Mesothelial cell of epicardium (in vitro differentiated cells): ENCODE data around the gene SNX32. TPM values are rescaled to one million over a fixed set of nuclear protein-coding genes. Genes with fewer than 3 reads are reported as not detected.
A peak's percentile ranks its signal among the peaks of the same experiment; 100 is the strongest.

ENCODE experiments used
- DNase-seq, 2 experiments: peaks; one replicate each; pipeline ENCODE4 v3.0.0; 2021; ENCODE audit warnings: low spot score in 2 of 2; ENCODE audit not compliant: unreplicated experiment in 2 of 2
- H3K27ac Mint-ChIP-seq: 2 replicates; pipeline ENCODE4 v1.8.0; 2021; ENCODE audit warnings: mixed read lengths
- H3K27me3 Mint-ChIP-seq: 2 replicates; pipeline ENCODE4 v1.8.0; 2021; ENCODE audit warnings: low read depth, mixed read lengths
- H3K36me3 Mint-ChIP-seq: 2 replicates; pipeline ENCODE4 v1.8.0; 2021; ENCODE audit warnings: mixed read lengths
- H3K4me1 Mint-ChIP-seq: 2 replicates; pipeline ENCODE4 v1.8.0; 2021; ENCODE audit warnings: mixed read lengths
- H3K4me3 Mint-ChIP-seq: 2 replicates; pipeline ENCODE4 v1.8.0; 2021; ENCODE audit warnings: mild to moderate bottlenecking, moderate library complexity, mixed read lengths
- H3K9me3 Mint-ChIP-seq: 2 replicates; pipeline ENCODE4 v1.8.0; 2021; ENCODE audit warnings: mixed read lengths
- total RNA-seq: library from RNA; stranded (reverse); gene quantifications from 3 replicates; pipeline ENCODE4 v1.2.1, GENCODE V29; 2021
- TF ChIP-seq, protein P1 (sequence below): fragments of 200-600 bp; sonication (generic); IDR thresholded peaks from one replicate; pipeline ENCODE4 v1.5.0; 2021; ENCODE audit warnings: antibody characterized with exemption; ENCODE audit not compliant: unreplicated experiment

Gene SNX32
- total RNA-seq, 1 donor from 2014 or later = 10.7 TPM

DNA sequence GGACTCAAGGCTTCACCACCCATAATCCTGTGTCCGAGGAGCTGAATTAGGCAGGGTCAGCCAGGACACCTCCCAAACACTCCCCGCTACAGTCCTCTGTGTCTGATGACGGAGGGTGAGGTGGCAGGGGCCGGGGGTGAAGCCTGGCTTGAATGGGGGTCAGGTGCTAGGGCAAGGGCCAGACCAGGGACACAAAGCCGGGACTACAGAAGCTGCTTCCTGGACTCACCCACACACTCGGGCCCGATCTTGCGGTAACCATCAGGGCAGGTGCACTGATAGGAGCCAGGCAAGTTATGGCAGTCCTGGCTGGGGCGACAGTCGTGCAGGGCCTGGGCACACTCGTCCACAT, 36.5 kb downstream of the SNX32 start:
- TF ChIP-seq, protein P1, sequence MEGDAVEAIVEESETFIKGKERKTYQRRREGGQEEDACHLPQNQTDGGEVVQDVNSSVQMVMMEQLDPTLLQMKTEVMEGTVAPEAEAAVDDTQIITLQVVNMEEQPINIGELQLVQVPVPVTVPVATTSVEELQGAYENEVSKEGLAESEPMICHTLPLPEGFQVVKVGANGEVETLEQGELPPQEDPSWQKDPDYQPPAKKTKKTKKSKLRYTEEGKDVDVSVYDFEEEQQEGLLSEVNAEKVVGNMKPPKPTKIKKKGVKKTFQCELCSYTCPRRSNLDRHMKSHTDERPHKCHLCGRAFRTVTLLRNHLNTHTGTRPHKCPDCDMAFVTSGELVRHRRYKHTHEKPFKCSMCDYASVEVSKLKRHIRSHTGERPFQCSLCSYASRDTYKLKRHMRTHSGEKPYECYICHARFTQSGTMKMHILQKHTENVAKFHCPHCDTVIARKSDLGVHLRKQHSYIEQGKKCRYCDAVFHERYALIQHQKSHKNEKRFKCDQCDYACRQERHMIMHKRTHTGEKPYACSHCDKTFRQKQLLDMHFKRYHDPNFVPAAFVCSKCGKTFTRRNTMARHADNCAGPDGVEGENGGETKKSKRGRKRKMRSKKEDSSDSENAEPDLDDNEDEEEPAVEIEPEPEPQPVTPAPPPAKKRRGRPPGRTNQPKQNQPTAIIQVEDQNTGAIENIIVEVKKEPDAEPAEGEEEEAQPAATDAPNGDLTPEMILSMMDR = no peak
- peak overlapping the region; percentile 84 for H3K4me3 Mint-ChIP-seq
- no peaks in the 10 kb centered on the region for H3K27me3 Mint-ChIP-seq
- H3K4me1 Mint-ChIP-seq = peaks cover 20% of the 10 kb centered on the region
- no peak overlapping the region for H3K27ac Mint-ChIP-seq
- H3K9me3 Mint-ChIP-seq = no peaks in the 10 kb centered on the region
- H3K36me3 Mint-ChIP-seq = peaks cover 13% of the 10 kb centered on the region
- DNase-seq = no peak

DNA sequence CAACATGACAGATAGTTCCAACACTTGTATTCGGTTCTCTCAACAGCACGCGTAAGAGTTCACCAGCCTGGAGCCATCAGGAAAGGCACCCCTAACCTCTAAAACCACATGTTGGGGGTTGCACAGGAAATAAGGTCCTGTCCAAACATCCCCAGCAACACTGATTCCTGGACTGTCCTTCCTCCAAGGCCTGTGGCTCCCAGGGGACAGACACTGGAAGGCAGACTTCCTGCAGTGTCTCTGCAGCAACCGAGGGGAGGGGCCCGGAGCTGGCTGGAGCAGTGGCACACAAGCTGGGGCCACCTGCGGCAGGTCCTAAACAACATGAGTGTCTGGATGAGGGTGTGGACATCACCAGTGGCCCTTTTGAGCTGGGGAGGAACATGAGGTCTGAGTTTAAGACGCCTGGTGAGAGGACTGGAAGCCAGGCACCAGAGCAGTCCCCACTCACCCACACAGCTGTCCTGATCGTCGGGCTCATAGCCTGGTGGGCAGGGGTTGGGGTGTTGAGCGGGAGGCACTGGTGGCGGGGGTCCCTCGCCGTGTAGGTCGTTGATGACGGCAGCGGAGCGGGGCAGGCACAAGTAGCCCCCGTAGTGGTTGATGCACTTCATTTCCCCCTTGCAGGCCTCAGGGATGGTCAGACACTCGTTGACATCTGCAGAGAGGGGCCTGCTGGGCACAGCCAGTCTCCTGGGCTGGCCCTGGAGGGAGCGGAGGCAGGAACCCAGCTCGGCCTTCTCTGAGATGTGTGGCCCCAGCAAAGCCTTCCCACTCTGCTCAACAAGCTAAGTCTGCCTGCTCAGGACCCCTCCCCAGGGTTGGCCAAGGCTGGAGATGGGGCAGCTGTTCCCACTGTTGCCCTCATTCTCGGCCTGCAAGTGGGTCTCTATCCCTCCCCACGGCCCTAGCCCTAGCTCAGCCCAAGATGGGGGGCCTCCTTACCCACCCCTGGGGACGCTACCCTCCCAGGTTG, 37.2 kb downstream of the SNX32 start:
- Mint-ChIP-seq H3K4me3 (peak overlapping the region; percentile 84), H3K27ac (peak overlapping the region; percentile 92), H3K4me1 (peaks cover 20% of the 10 kb centered on the region), H3K27me3 (no peaks in the 10 kb centered on the region), H3K36me3 (peaks cover 13% of the 10 kb centered on the region), H3K9me3 (no peaks in the 10 kb centered on the region)
- DNase-seq = no peak
- TF ChIP-seq, protein P1 = no peak

DNA sequence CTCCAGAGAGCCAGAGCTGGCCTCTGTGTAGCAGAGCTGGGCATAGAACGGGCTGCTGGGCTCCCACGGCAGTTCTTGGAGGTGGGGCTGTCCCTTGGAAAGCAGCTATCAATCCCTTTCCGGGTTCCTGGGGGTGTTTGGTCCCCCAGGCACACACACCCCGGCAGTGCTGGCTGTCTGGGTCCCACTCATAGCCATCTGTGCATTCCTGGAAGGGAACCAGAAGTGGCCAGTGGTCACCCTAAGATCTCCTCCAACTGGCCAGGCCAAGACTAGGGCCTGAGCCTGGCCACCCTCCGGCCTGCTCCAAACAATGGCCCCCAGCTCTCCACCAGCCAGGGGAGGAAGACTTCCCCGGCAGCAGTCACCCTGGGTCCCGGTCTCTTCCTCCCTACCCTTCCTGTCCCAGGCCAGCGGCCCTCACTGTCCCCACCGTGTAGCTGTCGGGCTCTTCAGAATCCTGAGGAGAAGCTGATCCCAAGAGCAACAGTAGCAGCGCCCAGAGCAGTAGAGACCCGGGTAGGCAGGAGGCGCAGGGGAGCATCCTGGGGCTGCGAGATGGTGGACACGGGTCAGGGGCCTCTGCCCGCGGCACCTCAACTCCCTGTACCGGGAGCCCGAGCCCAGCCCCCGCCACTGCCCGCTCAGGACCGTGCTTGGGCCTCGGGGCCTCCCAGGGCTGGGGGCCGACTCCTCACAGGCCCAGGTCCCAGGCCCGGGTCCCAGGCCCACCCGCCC, 38.2 kb downstream of the SNX32 start:
- TF ChIP-seq, protein P1 = no peak
- peak overlapping the region; percentile 92 for H3K27ac Mint-ChIP-seq
- no peaks in the 10 kb centered on the region for H3K9me3 Mint-ChIP-seq
- H3K4me1 Mint-ChIP-seq = peaks cover 20% of the 10 kb centered on the region
- peak overlapping the region; percentile 84 for H3K4me3 Mint-ChIP-seq
- DNase-seq = no peak
- H3K27me3 Mint-ChIP-seq = no peaks in the 10 kb centered on the region
- peaks cover 13% of the 10 kb centered on the region for H3K36me3 Mint-ChIP-seq

DNA sequence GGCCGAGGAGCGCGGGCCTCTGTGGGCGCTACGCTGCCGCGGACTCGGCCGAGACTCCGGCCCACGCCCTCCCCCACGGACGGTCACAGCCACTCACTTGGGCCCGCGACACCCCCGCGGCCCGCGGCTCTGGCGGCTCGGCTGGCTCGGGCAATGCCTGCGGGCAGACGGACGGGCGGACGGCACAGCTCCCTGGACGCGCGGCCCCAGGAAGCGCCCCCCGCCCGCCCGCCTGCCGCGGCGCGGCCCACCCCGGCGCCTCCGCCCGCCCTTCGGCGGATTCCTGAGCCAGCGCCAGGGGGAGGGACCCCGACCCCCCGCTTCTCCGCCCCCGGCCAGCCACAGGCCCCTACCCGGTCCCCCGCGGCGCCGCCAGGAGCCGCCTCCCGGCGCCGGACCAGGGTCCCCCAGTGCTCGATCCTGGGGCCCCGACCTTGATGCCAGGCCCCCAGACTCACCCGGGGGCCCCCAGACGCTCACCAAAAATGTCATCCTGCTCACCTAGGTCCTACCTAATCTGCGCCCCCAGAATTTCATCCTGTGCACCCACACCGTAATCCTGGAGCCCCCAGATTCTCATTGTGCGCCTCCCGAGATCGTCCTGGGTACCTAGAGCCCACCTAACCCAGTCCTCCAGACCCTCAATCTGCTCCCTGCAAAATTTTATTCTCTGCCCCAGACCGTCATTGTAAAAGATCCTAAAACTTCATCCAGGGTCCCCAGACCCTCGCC, 39.0 kb downstream of the SNX32 start, which contains the start of gene EFEMP2:
EFEMP2 (minus strand) TSS at position 215 of the 732 bp plus-strand sequence. CDS start 446 bp downstream, outside the sequence.
- Mint-ChIP-seq H3K4me1 (peaks cover 20% of the 10 kb centered on the region), H3K27me3 (no peaks in the 10 kb centered on the region), H3K9me3 (no peaks in the 10 kb centered on the region), H3K4me3 (peak within 1 kb of the TSS; percentile 96), H3K36me3 (peaks cover 6% of the 10 kb centered on the region), H3K27ac (peak within 1 kb of the TSS; percentile 97)
- TF ChIP-seq, protein P1 = no peak
- DNase-seq = peak; percentile 64 to 75
